Ascending aorta (tissue), 2 donors: ENCODE data around the gene SOCS4. TPM values are rescaled to one million over a fixed set of nuclear protein-coding genes. Genes with fewer than 3 reads are reported as not detected.
A peak's percentile ranks its signal among the peaks of the same experiment; 100 is the strongest.

Experiments
- DNase-seq, 2 donors: peaks; one replicate each; pipeline ENCODE4 v3.0.0-alpha.2; 2019; ENCODE audit warnings: low spot score in 2 of 2
- H3K27ac ChIP-seq, 2 donors: fragments of 200-600 bp; sonication (generic); one replicate each; pipeline ENCODE4 v1.5.1; 2016 to 2017; ENCODE audit warnings: mild to moderate bottlenecking in 1 of 2
- H3K27me3 ChIP-seq: fragments of 200-600 bp; sonication (generic); one replicate; pipeline ENCODE4 v1.5.1; 2017
- H3K36me3 ChIP-seq, 2 donors: fragments of 200-600 bp; sonication (generic); one replicate each; pipeline ENCODE4 v1.5.1; 2016
- H3K4me1 ChIP-seq, 2 donors: fragments of 200-600 bp; sonication (generic); one replicate each; pipeline ENCODE4 v1.5.1; 2016 to 2017; ENCODE audit warnings: mild to moderate bottlenecking in 1 of 2
- H3K4me3 ChIP-seq, 2 donors: fragments of 200-600 bp; sonication (generic); one replicate each; pipeline ENCODE4 v1.5.1; 2016 to 2017; ENCODE audit warnings: mild to moderate bottlenecking in 1 of 2
- H3K9me3 ChIP-seq, 2 donors: fragments of 200-600 bp; sonication (generic); one replicate each; pipeline ENCODE4 v1.5.1; 2016
- CTCF ChIP-seq, 3 experiments: fragments of 200-600 bp in 2 of 3; fragments of 450-650 bp in 1 of 3; sonication (generic) in 2 of 3; IDR thresholded peaks; one replicate each; pipeline ENCODE4 v1.5.1; 2016 to 2019; ENCODE audit warnings: antibody characterized with exemption in 3 of 3, mild to moderate bottlenecking in 1 of 3, moderate library complexity in 1 of 3
- intact Hi-C: fragments of 100-400 bp; cut with DNase I; formaldehyde crosslinking; loops from one replicate; pipeline ENCODE4 v1.15.1; 2023
- total RNA-seq: library from RNA; depleted of rRNA; stranded (reverse); fragments of >200 nt; gene quantifications from one replicate; pipeline ENCODE4 v1.1.0, GENCODE V29; 2016

The SOCS4 gene
- 12.9 TPM for total RNA-seq

GRCh38 chr14:55026793-55027561 is at the start of gene SOCS4, which contains the start of gene WDHD1:
TSS of gene SOCS4 (plus strand) at chr14:55027236. CDS start at chr14:55043042, 15,806 bp downstream.
TSS of gene WDHD1 (minus strand) at chr14:55027099. CDS start at chr14:55026787, 312 bp downstream.
- TF ChIP-seq CTCF (IDR thresholded peaks at IDR 0.05), result peak; percentile 2 to 14 (median 10)
- H3K4me3 ChIP-seq, result peak within 1 kb of the TSS; percentile 91 to 93
- H3K4me1 ChIP-seq, result peaks cover 4 to 15% of the 10 kb centered on the region in 2 donors
- H3K9me3 ChIP-seq, result no peaks in the 10 kb centered on the region
- no peaks in the 10 kb centered on the region for H3K27me3 ChIP-seq
- intact Hi-C loops, result loop anchor here (1.0 kb wide), 1 partner anchor 24 kb away; the partner anchor contains the start of gene MAPK1IP1L
- peak; percentile 82 to 97 for DNase-seq
- no peaks in the 10 kb centered on the region for H3K36me3 ChIP-seq
- H3K27ac ChIP-seq, result peak within 1 kb of the TSS; percentile 82 to 91

- Histone ChIP-seq H3K36me3 (no peaks in the 10 kb centered on the region), H3K27ac (no peak overlapping the region), H3K9me3 (no peaks in the 10 kb centered on the region), H3K4me1 (no peaks in the 10 kb centered on the region), H3K27me3 (no peaks in the 10 kb centered on the region), H3K4me3 (no peak overlapping the region)
- DNase-seq, result no peak
- TF ChIP-seq CTCF (IDR thresholded peaks at IDR 0.05), result no peak
- intact Hi-C loops, result no loop called here
These were observed 48.0 kb upstream of the SOCS4 start for GRCh38 chr14:54979039-54979438.

GRCh38 chr14:54981698-54982097 is 45.3 kb upstream of the SOCS4 start:
- no peaks in the 10 kb centered on the region for H3K36me3 ChIP-seq
- H3K9me3 ChIP-seq, result no peaks in the 10 kb centered on the region
- H3K27me3 ChIP-seq, result no peaks in the 10 kb centered on the region
- no peaks in the 10 kb centered on the region for H3K4me1 ChIP-seq
- TF ChIP-seq CTCF (IDR thresholded peaks at IDR 0.05), result peak in 2 of 3 experiments; percentile 21 to 30
- no peak overlapping the region for H3K27ac ChIP-seq
- H3K4me3 ChIP-seq, result no peak overlapping the region
- intact Hi-C loops, result no loop called here
- DNase-seq, result no peak

GRCh38 chr14:54985156-54985555 is 41.9 kb upstream of the SOCS4 start:
- intact Hi-C loops, result no loop called here
- TF ChIP-seq CTCF (IDR thresholded peaks at IDR 0.05), result no peak
- Histone ChIP-seq H3K9me3 (no peaks in the 10 kb centered on the region), H3K27me3 (no peaks in the 10 kb centered on the region), H3K4me3 (no peak overlapping the region), H3K27ac (no peak overlapping the region), H3K4me1 (no peaks in the 10 kb centered on the region), H3K36me3 (no peaks in the 10 kb centered on the region)
- DNase-seq, result no peak

GRCh38 chr14:55000381-55000780 is 26.7 kb upstream of the SOCS4 start:
- H3K27me3 ChIP-seq, result no peaks in the 10 kb centered on the region
- no peak overlapping the region for H3K27ac ChIP-seq
- DNase-seq, result no peak
- H3K4me3 ChIP-seq, result no peak overlapping the region
- intact Hi-C loops, result no loop called here
- no peaks in the 10 kb centered on the region for H3K36me3 ChIP-seq
- no peaks in the 10 kb centered on the region for H3K9me3 ChIP-seq
- H3K4me1 ChIP-seq, result no peaks in the 10 kb centered on the region
- TF ChIP-seq CTCF (IDR thresholded peaks at IDR 0.05), result no peak
